HCT116 (cell line): ENCODE results near the gene GDPD5. TPM values are rescaled to one million over a fixed set of nuclear protein-coding genes. Genes with fewer than 3 reads are reported as not detected.

Source experiments
- ATAC-seq: fragments of 200-7000 bp; cut with Tn5 transposase; 2 replicates; pipeline ENCODE4 v1.9.1; 2020; ENCODE audit warnings: mild to moderate bottlenecking, moderate library complexity
- BruUV-seq: library from RNA; stranded (reverse); fragments of 400-500 nt; replicated peaks from 2 replicates; lab custom pipeline; 2021; lab: Mats Ljungman, UMichigan
- CTCF ChIA-PET: fragments of 300-600 bp; sonication (Branson Sonifier 250); formaldehyde crosslinking; loops from one replicate; lab custom pipeline; 2021; ENCODE audit warnings: antibody characterized with exemption; lab: Charles Lee
- POLR2A ChIA-PET: fragments of 300-600, 350-600 bp; sonication (Branson Sonifier 250); formaldehyde crosslinking; loops from one replicate; lab custom pipeline; 2021; ENCODE audit warnings: antibody characterized with exemption; lab: Charles Lee
- RAD21 ChIA-PET, 2 experiments: fragments of 300-600 bp; sonication (Branson Sonifier 250); formaldehyde crosslinking; loops; one replicate each; lab custom pipeline; 2023; ENCODE audit warnings: low total read pairs in 2 of 2; ENCODE audit not compliant: uncharacterized antibody in 2 of 2, unreplicated experiment in 2 of 2, low non-redundant PET in 1 of 2; lab: Charles Lee
- DNase-seq: peaks from one replicate; pipeline ENCODE4 v3.0.0-alpha.2; 2010; ENCODE audit warnings: low read depth, low spot score
- H2AFZ ChIP-seq: fragments of 200-600 bp; shearing (Covaris generic), sonication (generic); 2 replicates; pipeline ENCODE4 v1.6.1; 2017; ENCODE audit warnings: low read depth, mixed run types, mixed read lengths, antibody characterized with exemption, low read length; ENCODE audit not compliant: poor library complexity, severe bottlenecking
- H3K27ac ChIP-seq: 2 replicates; pipeline ENCODE4 v1.5.1; 2012; ENCODE audit warnings: low read depth, low read length
- H3K27me3 ChIP-seq: fragments of 200-600 bp; sonication (generic); 2 replicates; pipeline ENCODE4 v1.6.1; 2016; ENCODE audit warnings: mixed run types, low read length, mixed read lengths; ENCODE audit not compliant: insufficient read depth
- H3K36me3 ChIP-seq, 2 experiments: fragments of 200-500 bp in 1 of 2; fragments of 200-600 bp in 1 of 2; sonication (Bioruptor generic) in 1 of 2; sonication (generic) in 1 of 2; 2 replicates each; pipeline versions ENCODE4 v1.5.1 to v1.6.1; 2014 to 2016; ENCODE audit warnings: low read length in 2 of 2, inconsistent platforms in 1 of 2, mixed read lengths in 1 of 2, mixed run types in 1 of 2; ENCODE audit not compliant: insufficient read depth in 2 of 2, control insufficient read depth in 1 of 2
- H3K4me1 ChIP-seq, 2 experiments: fragments of 200-600 bp in 1 of 2; sonication (generic) in 1 of 2; 2 replicates each; pipeline versions ENCODE4 v1.5.1 to v1.6.1; 2012 to 2017; ENCODE audit warnings: low read length in 2 of 2, inconsistent platforms in 1 of 2, mild to moderate bottlenecking in 1 of 2, mixed read lengths in 1 of 2, mixed run types in 1 of 2, moderate library complexity in 1 of 2; ENCODE audit not compliant: insufficient read depth in 2 of 2, control insufficient read depth in 1 of 2
- H3K4me2 ChIP-seq: fragments of 200-600 bp; sonication (generic); 2 replicates; pipeline ENCODE4 v1.6.1; 2017; ENCODE audit warnings: mixed run types, low read length, mixed read lengths
- H3K4me3 ChIP-seq, 2 experiments: fragments of 200-600 bp in 1 of 2; sonication (generic) in 1 of 2; replicated peaks in 1 of 2; 2 replicates each; pipeline ENCODE4 v1.5.1; 2011 to 2016; ENCODE audit warnings: low read length in 2 of 2, control low read depth in 1 of 2, low read depth in 1 of 2, mild to moderate bottlenecking in 1 of 2, mixed read lengths in 1 of 2, mixed run types in 1 of 2
- H3K79me2 ChIP-seq: fragments of 200-600 bp; sonication (generic); 2 replicates; pipeline ENCODE4 v1.6.1; 2017; ENCODE audit warnings: mild to moderate bottlenecking, mixed run types, low read length, moderate library complexity, mixed read lengths; ENCODE audit not compliant: insufficient read depth
- H3K9ac ChIP-seq: fragments of 200-600 bp; sonication (generic); 2 replicates; pipeline ENCODE4 v1.6.1; 2016; ENCODE audit warnings: low read length, mixed read lengths
- H3K9me2 ChIP-seq: fragments of 200-600 bp; sonication (generic), shearing (Covaris generic); 2 replicates; pipeline ENCODE4 v1.6.1; 2017; ENCODE audit warnings: mixed run types, mild to moderate bottlenecking, moderate library complexity; ENCODE audit not compliant: insufficient read depth
- H3K9me3 ChIP-seq, 2 experiments: fragments of 200-500 bp in 1 of 2; fragments of 200-600 bp in 1 of 2; sonication (Bioruptor generic) in 1 of 2; sonication (generic) in 1 of 2; 2 replicates each; pipeline ENCODE4 v1.6.1; 2014 to 2017; ENCODE audit warnings: low read length in 2 of 2, mixed read lengths in 2 of 2, inconsistent platforms in 1 of 2, low read depth in 1 of 2, mild to moderate bottlenecking in 1 of 2, mixed run types in 1 of 2, moderate library complexity in 1 of 2; ENCODE audit not compliant: control insufficient read depth in 1 of 2, insufficient read depth in 1 of 2
- H4K20me1 ChIP-seq: fragments of 200-600 bp; sonication (generic), shearing (Covaris generic); 2 replicates; pipeline ENCODE4 v1.6.1; 2017; ENCODE audit warnings: mixed run types, mild to moderate bottlenecking, moderate library complexity; ENCODE audit not compliant: insufficient read depth
- CEBPB ChIP-seq: IDR thresholded peaks from 2 replicates; pipeline ENCODE4 v1.6.1; 2012; ENCODE audit warnings: low read depth
- ELF1 ChIP-seq: IDR thresholded peaks from 2 replicates; pipeline ENCODE4 v1.6.1; 2012; ENCODE audit warnings: low read depth, borderline replicate concordance
- EZH2phosphoT487 ChIP-seq: fragments of 200-600 bp; IDR thresholded peaks from 2 replicates; pipeline ENCODE4 v1.6.1; 2018; ENCODE audit warnings: antibody characterized with exemption, borderline replicate concordance
- FOSL1 ChIP-seq: IDR thresholded peaks from 2 replicates; pipeline ENCODE4 v1.6.1; 2012; ENCODE audit warnings: low read depth
- JUND ChIP-seq: IDR thresholded peaks from 2 replicates; pipeline ENCODE4 v1.6.1; 2012
- POLR2A ChIP-seq: IDR thresholded peaks from 2 replicates; pipeline ENCODE4 v1.7.0; 2011; ENCODE audit warnings: borderline replicate concordance; ENCODE audit not compliant: insufficient read depth, insufficient read length; ENCODE audit errors: extremely low read depth
- POLR2AphosphoS5 ChIP-seq: IDR thresholded peaks from 2 replicates; pipeline ENCODE4 v1.6.1; 2011; ENCODE audit warnings: mild to moderate bottlenecking, low read depth, low read length, moderate library complexity
- RAD21 ChIP-seq: IDR thresholded peaks from 2 replicates; pipeline ENCODE4 v1.6.1; 2012; ENCODE audit warnings: low read depth, mild to moderate bottlenecking
- SIN3A ChIP-seq: IDR thresholded peaks from 2 replicates; pipeline ENCODE4 v1.6.1; 2012; ENCODE audit warnings: low read depth
- SP1 ChIP-seq: IDR thresholded peaks from 2 replicates; pipeline ENCODE4 v1.6.1; 2012; ENCODE audit warnings: low read depth
- TCF7L2 ChIP-seq: IDR thresholded peaks from 2 replicates; pipeline ENCODE4 v1.7.0; 2011; ENCODE audit warnings: borderline replicate concordance, inconsistent platforms; ENCODE audit not compliant: insufficient read depth, insufficient read length; ENCODE audit errors: extremely low read depth
- ZNF274 ChIP-seq: fragments of 200-500 bp; sonication (Bioruptor generic); IDR thresholded peaks from 2 replicates; pipeline ENCODE4 v1.6.1; 2014; ENCODE audit warnings: mild to moderate bottlenecking, low read depth, low read length, inconsistent platforms
- intact Hi-C: fragments of 100-400 bp; cut with micrococcal nuclease; formaldehyde crosslinking; loops from 2 replicates; pipeline ENCODE4 v1.10.0; 2022
- total RNA-seq: library from RNA; stranded (reverse); gene quantifications from one replicate; pipeline ENCODE4 v1.2.1, GENCODE V29; 2021; ENCODE audit not compliant: unreplicated experiment
- TF ChIP-seq, protein P1 (sequence below): IDR thresholded peaks from 2 replicates; pipeline ENCODE4 v1.6.1; 2012
- TF ChIP-seq, protein P2 (sequence below): IDR thresholded peaks from 2 replicates; pipeline ENCODE4 v1.6.1; 2011; ENCODE audit warnings: mild to moderate bottlenecking, low read length, moderate library complexity; ENCODE audit not compliant: insufficient replicate concordance; ENCODE audit errors: extremely low read depth
- TF ChIP-seq, protein P3 (sequence below), 3 experiments: fragments of 200-600 bp in 1 of 3; sonication (generic) in 1 of 3; IDR thresholded peaks in 2 of 3; conservative IDR thresholded peaks in 1 of 3; 2 replicates each; pipeline ENCODE4 v1.5.1; 2012 to 2017; ENCODE audit warnings: low read depth in 2 of 3, low read length in 2 of 3, antibody characterized with exemption in 1 of 3, borderline replicate concordance in 1 of 3, control low read depth in 1 of 3, mild to moderate bottlenecking in 1 of 3, mixed read lengths in 1 of 3, mixed run types in 1 of 3, moderate library complexity in 1 of 3; ENCODE audit not compliant: insufficient read depth in 1 of 3

Gene GDPD5
- total RNA-seq, 1 experiment from 2014 or later: 27.5 TPM

DNA sequence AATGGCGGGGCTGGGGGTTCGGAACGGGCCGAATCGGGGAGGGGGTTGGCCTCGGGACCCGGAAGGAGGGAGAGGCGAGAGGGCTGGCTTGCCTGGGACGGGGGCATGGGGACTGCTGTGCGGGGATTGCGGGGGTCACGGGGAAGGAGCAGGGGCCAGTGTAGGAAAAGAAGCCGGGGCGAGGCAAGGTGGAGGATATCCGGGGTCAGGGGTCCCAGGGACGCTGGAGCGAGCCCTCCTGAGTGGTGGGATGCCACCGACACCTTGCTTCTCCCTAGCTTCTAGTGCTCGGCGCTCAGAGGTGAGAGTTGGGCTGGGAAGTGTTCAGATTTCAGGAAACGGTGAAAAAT, 426 bp upstream of the GDPD5 start:
- Histone ChIP-seq H4K20me1 (no peaks in the 10 kb centered on the region), H3K4me1 (peaks cover 3 to 23% of the 10 kb centered on the region in 2 experiments; a peak in 2 of 4 replicates), H3K27me3 (no peaks in the 10 kb centered on the region), H3K27ac (peak overlapping the region; percentile 35; the same call in 1 of the 2 replicates), H3K9me2 (no peaks in the 10 kb centered on the region), H3K79me2 (no peaks in the 10 kb centered on the region), H3K36me3 (no peaks in the 10 kb centered on the region), H3K9ac (peak overlapping the region; percentile 75), H2AFZ (no peak overlapping the region), H3K4me2 (peak overlapping the region; percentile 98), H3K4me3 (peak overlapping the region; percentile 67 to 74), H3K9me3 (no peaks in the 10 kb centered on the region)
- ATAC-seq: peak; percentile 1; the same call in 1 of the 2 replicates
- intact Hi-C loops: no loop called here
- DNase-seq: no peak
- BruUV-seq: no TSS peak
- no peak for TF ChIP-seq ZNF274
- no peak for TF ChIP-seq ELF1
- TF ChIP-seq TCF7L2: no peak
- no peak for TF ChIP-seq FOSL1
- TF ChIP-seq, protein P1, sequence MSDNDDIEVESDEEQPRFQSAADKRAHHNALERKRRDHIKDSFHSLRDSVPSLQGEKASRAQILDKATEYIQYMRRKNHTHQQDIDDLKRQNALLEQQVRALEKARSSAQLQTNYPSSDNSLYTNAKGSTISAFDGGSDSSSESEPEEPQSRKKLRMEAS: no peak
- no peak for TF ChIP-seq EZH2phosphoT487
- TF ChIP-seq, protein P2, sequence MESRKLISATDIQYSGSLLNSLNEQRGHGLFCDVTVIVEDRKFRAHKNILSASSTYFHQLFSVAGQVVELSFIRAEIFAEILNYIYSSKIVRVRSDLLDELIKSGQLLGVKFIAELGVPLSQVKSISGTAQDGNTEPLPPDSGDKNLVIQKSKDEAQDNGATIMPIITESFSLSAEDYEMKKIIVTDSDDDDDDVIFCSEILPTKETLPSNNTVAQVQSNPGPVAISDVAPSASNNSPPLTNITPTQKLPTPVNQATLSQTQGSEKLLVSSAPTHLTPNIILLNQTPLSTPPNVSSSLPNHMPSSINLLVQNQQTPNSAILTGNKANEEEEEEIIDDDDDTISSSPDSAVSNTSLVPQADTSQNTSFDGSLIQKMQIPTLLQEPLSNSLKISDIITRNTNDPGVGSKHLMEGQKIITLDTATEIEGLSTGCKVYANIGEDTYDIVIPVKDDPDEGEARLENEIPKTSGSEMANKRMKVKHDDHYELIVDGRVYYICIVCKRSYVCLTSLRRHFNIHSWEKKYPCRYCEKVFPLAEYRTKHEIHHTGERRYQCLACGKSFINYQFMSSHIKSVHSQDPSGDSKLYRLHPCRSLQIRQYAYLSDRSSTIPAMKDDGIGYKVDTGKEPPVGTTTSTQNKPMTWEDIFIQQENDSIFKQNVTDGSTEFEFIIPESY: no peak
- TF ChIP-seq SP1: no peak
- no peak for TF ChIP-seq SIN3A
- no peak for TF ChIP-seq POLR2A
- no peak for TF ChIP-seq CEBPB
- TF ChIP-seq POLR2AphosphoS5: no peak
- no peak for TF ChIP-seq RAD21
- TF ChIP-seq JUND: no peak
- TF ChIP-seq, protein P3, sequence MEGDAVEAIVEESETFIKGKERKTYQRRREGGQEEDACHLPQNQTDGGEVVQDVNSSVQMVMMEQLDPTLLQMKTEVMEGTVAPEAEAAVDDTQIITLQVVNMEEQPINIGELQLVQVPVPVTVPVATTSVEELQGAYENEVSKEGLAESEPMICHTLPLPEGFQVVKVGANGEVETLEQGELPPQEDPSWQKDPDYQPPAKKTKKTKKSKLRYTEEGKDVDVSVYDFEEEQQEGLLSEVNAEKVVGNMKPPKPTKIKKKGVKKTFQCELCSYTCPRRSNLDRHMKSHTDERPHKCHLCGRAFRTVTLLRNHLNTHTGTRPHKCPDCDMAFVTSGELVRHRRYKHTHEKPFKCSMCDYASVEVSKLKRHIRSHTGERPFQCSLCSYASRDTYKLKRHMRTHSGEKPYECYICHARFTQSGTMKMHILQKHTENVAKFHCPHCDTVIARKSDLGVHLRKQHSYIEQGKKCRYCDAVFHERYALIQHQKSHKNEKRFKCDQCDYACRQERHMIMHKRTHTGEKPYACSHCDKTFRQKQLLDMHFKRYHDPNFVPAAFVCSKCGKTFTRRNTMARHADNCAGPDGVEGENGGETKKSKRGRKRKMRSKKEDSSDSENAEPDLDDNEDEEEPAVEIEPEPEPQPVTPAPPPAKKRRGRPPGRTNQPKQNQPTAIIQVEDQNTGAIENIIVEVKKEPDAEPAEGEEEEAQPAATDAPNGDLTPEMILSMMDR (IDR thresholded peaks at IDR 0.05 in 2 of 3, conservative IDR thresholded peaks at IDR 0.05 in 1 of 3; ENCODE audit: borderline replicate concordance in 1 of 3, insufficient read depth in 1 of 3, low read depth in 2 of 3, low read length in 2 of 3): no peak
- POLR2A ChIA-PET: interaction anchor here (1.0 kb wide), 1 partner anchor 9 kb away, joined by 3 read pairs; no protein-coding TSS in a partner anchor
- CTCF ChIA-PET: interaction anchor here (0.7 to 1.4 kb wide), 2 partner anchors 74 to 79 kb away, joined by 4 read pairs; no protein-coding TSS in a partner anchor
- RAD21 ChIA-PET: interaction anchor here (0.6 to 1.0 kb wide), 2 partner anchors 32 to 80 kb away, joined by 5 to 6 read pairs; no protein-coding TSS in a partner anchor
